Stomach (tissue), 4 donors: Measurements from ENCODE around the gene SMPD3.

Source experiments
- CTCF ChIP-seq, 7 experiments: fragments of 450-650 bp in 4 of 7; fragments of 200-600 bp in 3 of 7; sonication (generic) in 3 of 7; IDR thresholded peaks; one replicate each; pipeline ENCODE4 v1.5.1; 2016 to 2019; ENCODE audit warnings: antibody characterized with exemption in 7 of 7, control low read depth in 2 of 7, mild to moderate bottlenecking in 1 of 7
- POLR2AphosphoS5 ChIP-seq, 3 donors: sonication (generic); formaldehyde crosslinking; IDR thresholded peaks; one replicate each; pipeline ENCODE4 v1.6.1; 2016; ENCODE audit warnings: antibody characterized with exemption in 3 of 3

GRCh38 chr16:68380676-68381362 lies 67.5 kb downstream of the SMPD3 start:
- TF ChIP-seq CTCF (IDR thresholded peaks at IDR 0.05) (no peak), POLR2AphosphoS5 (IDR thresholded peaks at IDR 0.05) (no peak)
